Measurements from ENCODE around the gene SPATA9. TPM values are rescaled to one million over a fixed set of nuclear protein-coding genes. Genes with fewer than 3 reads are reported as not detected.
"Not testable (repeated sequence)": the region's sequence is repeated elsewhere in the genome, so short reads cannot be mapped to it uniquely, and the experiment has no call there.

SPATA9 gene
- total RNA-seq, 1 experiment from 2014 or later, result not detected

DNA sequence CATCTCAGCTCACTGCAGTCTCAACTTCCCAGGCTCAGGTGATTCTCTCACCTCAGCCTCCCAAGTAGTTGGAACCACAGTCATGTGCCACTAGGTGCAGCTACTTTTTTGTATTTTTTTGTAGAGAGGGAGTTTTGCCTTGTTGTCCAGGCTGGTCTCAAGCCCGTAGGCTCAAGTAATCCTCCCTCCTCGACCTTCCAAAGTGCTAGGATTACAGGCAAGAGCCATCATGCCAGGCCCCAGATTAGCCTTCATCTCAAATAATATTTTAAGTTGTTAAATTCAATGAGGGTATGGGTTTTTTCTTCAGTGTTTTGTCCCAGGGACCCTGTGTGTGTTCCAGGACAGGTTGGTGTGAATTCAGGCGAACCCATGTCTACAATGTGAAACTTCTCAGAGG is 48.7 kb downstream of the SPATA9 start:
- Histone ChIP-seq H3K4me1 (ENCODE audit: low read length) (peaks cover 2% of the 10 kb centered on the region), H3K4me2 (ENCODE audit: low read depth, low read length, poor library complexity, severe bottlenecking) (no peak overlapping the region), H3K79me2 (ENCODE audit: low read length) (no peaks in the 10 kb centered on the region), H3K36me3 (ENCODE audit: insufficient read depth, low read length) (no peaks in the 10 kb centered on the region), H3K9ac (ENCODE audit: low read length) (no peak overlapping the region), H3K9me3 (ENCODE audit: low read length) (no peaks in the 10 kb centered on the region), H3K9me2 (replicated peaks; ENCODE audit: insufficient read depth, low read length) (0 out of 2 replicates have a peak, but pooled peaks cover 6% of the 10 kb centered on the region), H2AFZ (ENCODE audit: low read length) (no peak overlapping the region), H4K20me1 (ENCODE audit: insufficient read depth, low read depth, low read length) (no peaks in the 10 kb centered on the region), H3K27me3 (ENCODE audit: low read length) (no peaks in the 10 kb centered on the region), H3K27ac (ENCODE audit: low read length) (no peak overlapping the region), H3K4me3 (ENCODE audit: low read length) (no peak overlapping the region)
- DNase-seq, result no peak

- no peak overlapping the region for H2AFZ ChIP-seq (ENCODE audit: low read length)
- H3K4me3 ChIP-seq (ENCODE audit: low read length), result no peak overlapping the region
- DNase-seq, result no peak
- H3K9me2 ChIP-seq (replicated peaks; ENCODE audit: insufficient read depth, low read length), result 0 out of 2 replicates have a peak, but pooled peaks cover 6% of the 10 kb centered on the region
- H3K4me2 ChIP-seq (ENCODE audit: low read depth, low read length, poor library complexity, severe bottlenecking), result no peak overlapping the region
- H3K79me2 ChIP-seq (ENCODE audit: low read length), result no peaks in the 10 kb centered on the region
- H3K36me3 ChIP-seq (ENCODE audit: insufficient read depth, low read length), result no peaks in the 10 kb centered on the region
- H4K20me1 ChIP-seq (ENCODE audit: insufficient read depth, low read depth, low read length), result no peaks in the 10 kb centered on the region
- H3K27me3 ChIP-seq (ENCODE audit: low read length), result no peaks in the 10 kb centered on the region
- H3K4me1 ChIP-seq (ENCODE audit: low read length), result peaks cover 6% of the 10 kb centered on the region
- H3K27ac ChIP-seq (ENCODE audit: low read length), result no peak overlapping the region
- H3K9me3 ChIP-seq (ENCODE audit: low read length), result no peaks in the 10 kb centered on the region
- H3K9ac ChIP-seq (ENCODE audit: low read length), result no peak overlapping the region
Observed at GRCh38 chr5:95633671-95634070, 49.1 kb downstream of the SPATA9 start.

GRCh38 chr5:95632942-95633341 is 49.8 kb downstream of the SPATA9 start:
- not testable (repeated sequence) for H3K79me2 ChIP-seq (ENCODE audit: low read length); H3K27ac ChIP-seq (ENCODE audit: low read length); H3K4me1 ChIP-seq (ENCODE audit: low read length); DNase-seq; H3K9ac ChIP-seq (ENCODE audit: low read length); H3K9me2 ChIP-seq (replicated peaks; ENCODE audit: insufficient read depth, low read length); H3K4me2 ChIP-seq (ENCODE audit: low read depth, low read length, poor library complexity, severe bottlenecking); H3K4me3 ChIP-seq (ENCODE audit: low read length); H2AFZ ChIP-seq (ENCODE audit: low read length); H3K9me3 ChIP-seq (ENCODE audit: low read length); H3K27me3 ChIP-seq (ENCODE audit: low read length); H4K20me1 ChIP-seq (ENCODE audit: insufficient read depth, low read depth, low read length); H3K36me3 ChIP-seq (ENCODE audit: insufficient read depth, low read length)

GRCh38 chr5:95631991-95632675 is 50.7 kb downstream of the SPATA9 start:
- peak overlapping the region; percentile 38; the same call in 1 of the 2 replicates for H2AFZ ChIP-seq (ENCODE audit: low read length)
- H3K36me3 ChIP-seq (ENCODE audit: insufficient read depth, low read length), result no peaks in the 10 kb centered on the region
- H3K9me2 ChIP-seq (replicated peaks; ENCODE audit: insufficient read depth, low read length), result 0 out of 2 replicates have a peak, but pooled peaks cover 6% of the 10 kb centered on the region
- peaks cover 6% of the 10 kb centered on the region for H3K4me1 ChIP-seq (ENCODE audit: low read length)
- no peak overlapping the region for H3K9ac ChIP-seq (ENCODE audit: low read length)
- H4K20me1 ChIP-seq (ENCODE audit: insufficient read depth, low read depth, low read length), result no peaks in the 10 kb centered on the region
- no peak overlapping the region for H3K4me2 ChIP-seq (ENCODE audit: low read depth, low read length, poor library complexity, severe bottlenecking)
- no peak overlapping the region for H3K27ac ChIP-seq (ENCODE audit: low read length)
- H3K27me3 ChIP-seq (ENCODE audit: low read length), result no peaks in the 10 kb centered on the region
- DNase-seq, result peak; percentile 50
- H3K9me3 ChIP-seq (ENCODE audit: low read length), result no peaks in the 10 kb centered on the region
- no peak overlapping the region for H3K4me3 ChIP-seq (ENCODE audit: low read length)
- no peaks in the 10 kb centered on the region for H3K79me2 ChIP-seq (ENCODE audit: low read length)

DNA sequence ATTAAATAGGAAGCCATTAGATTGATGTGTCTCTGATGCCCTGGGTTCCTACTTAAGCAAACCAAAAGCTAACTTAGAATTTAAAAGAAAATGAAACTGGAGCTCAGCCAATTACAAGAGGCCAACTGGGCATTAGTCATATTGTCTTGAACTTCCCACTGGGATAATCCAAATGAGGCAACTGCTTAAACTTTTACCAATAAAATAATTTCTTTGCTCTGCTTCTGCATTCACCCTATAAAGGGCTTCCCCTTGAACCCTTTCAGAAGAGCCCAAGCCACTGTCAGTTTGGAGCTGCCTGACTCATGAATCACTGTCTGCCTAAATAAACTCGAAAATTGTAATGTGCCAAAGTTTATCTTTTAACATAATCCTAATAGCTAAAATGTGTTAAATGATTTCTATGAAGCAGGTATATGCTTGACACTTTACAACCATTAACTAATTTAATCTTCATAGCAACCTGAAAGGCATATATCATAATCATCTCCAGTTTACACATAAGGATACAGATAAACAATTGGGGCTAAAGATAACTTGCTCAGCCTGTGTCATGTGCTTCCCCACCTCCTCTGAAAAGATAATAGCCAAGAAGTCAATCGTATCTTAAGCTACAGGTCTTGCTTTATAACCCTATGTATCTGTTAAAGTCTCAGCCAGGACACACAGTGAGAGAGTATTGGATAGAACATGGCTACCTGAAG is 51.4 kb downstream of the SPATA9 start:
- Histone ChIP-seq H3K79me2 (ENCODE audit: low read length) (no peaks in the 10 kb centered on the region), H3K27me3 (ENCODE audit: low read length) (no peaks in the 10 kb centered on the region), H3K9me2 (replicated peaks; ENCODE audit: insufficient read depth, low read length) (0 out of 2 replicates have a peak, but pooled peaks cover 6% of the 10 kb centered on the region), H3K4me1 (ENCODE audit: low read length) (peaks cover 6% of the 10 kb centered on the region), H4K20me1 (ENCODE audit: insufficient read depth, low read depth, low read length) (no peaks in the 10 kb centered on the region), H3K4me2 (ENCODE audit: low read depth, low read length, poor library complexity, severe bottlenecking) (no peak overlapping the region), H2AFZ (ENCODE audit: low read length) (peak overlapping the region; percentile 38; the same call in 1 of the 2 replicates), H3K27ac (ENCODE audit: low read length) (no peak overlapping the region), H3K9me3 (ENCODE audit: low read length) (no peaks in the 10 kb centered on the region), H3K4me3 (ENCODE audit: low read length) (no peak overlapping the region), H3K36me3 (ENCODE audit: insufficient read depth, low read length) (no peaks in the 10 kb centered on the region), H3K9ac (ENCODE audit: low read length) (no peak overlapping the region)
- DNase-seq, result no peak

- no peaks in the 10 kb centered on the region for H3K27me3 ChIP-seq (ENCODE audit: low read length)
- no peak for DNase-seq
- no peak overlapping the region for H3K27ac ChIP-seq (ENCODE audit: low read length)
- H3K4me2 ChIP-seq (ENCODE audit: low read depth, low read length, poor library complexity, severe bottlenecking), result no peak overlapping the region
- H3K36me3 ChIP-seq (ENCODE audit: insufficient read depth, low read length), result no peaks in the 10 kb centered on the region
- no peaks in the 10 kb centered on the region for H3K9me3 ChIP-seq (ENCODE audit: low read length)
- no peak overlapping the region for H3K9ac ChIP-seq (ENCODE audit: low read length)
- peaks cover 6% of the 10 kb centered on the region for H3K4me1 ChIP-seq (ENCODE audit: low read length)
- no peaks in the 10 kb centered on the region for H3K79me2 ChIP-seq (ENCODE audit: low read length)
- H3K9me2 ChIP-seq (replicated peaks; ENCODE audit: insufficient read depth, low read length), result 0 out of 2 replicates have a peak, but pooled peaks cover 6% of the 10 kb centered on the region
- H4K20me1 ChIP-seq (ENCODE audit: insufficient read depth, low read depth, low read length), result no peaks in the 10 kb centered on the region
- H3K4me3 ChIP-seq (ENCODE audit: low read length), result no peak overlapping the region
- no peak overlapping the region for H2AFZ ChIP-seq (ENCODE audit: low read length)
Observed at GRCh38 chr5:95630394-95630917, 52.3 kb downstream of the SPATA9 start.

GRCh38 chr5:95628933-95629332 is 53.9 kb downstream of the SPATA9 start:
- Histone ChIP-seq H3K36me3 (ENCODE audit: insufficient read depth, low read length) (no peaks in the 10 kb centered on the region), H3K27me3 (ENCODE audit: low read length) (no peaks in the 10 kb centered on the region), H3K4me1 (ENCODE audit: low read length) (peaks cover 6% of the 10 kb centered on the region), H3K79me2 (ENCODE audit: low read length) (no peaks in the 10 kb centered on the region), H3K9me3 (ENCODE audit: low read length) (no peaks in the 10 kb centered on the region), H3K9ac (ENCODE audit: low read length) (no peak overlapping the region), H2AFZ (ENCODE audit: low read length) (peak overlapping the region; percentile 36; the same call in 1 of the 2 replicates), H3K4me2 (ENCODE audit: low read depth, low read length, poor library complexity, severe bottlenecking) (no peak overlapping the region), H4K20me1 (ENCODE audit: insufficient read depth, low read depth, low read length) (no peaks in the 10 kb centered on the region), H3K9me2 (replicated peaks; ENCODE audit: insufficient read depth, low read length) (peaks cover 6% of the 10 kb centered on the region; the same call in 1 of the 2 replicates), H3K27ac (ENCODE audit: low read length) (no peak overlapping the region), H3K4me3 (ENCODE audit: low read length) (no peak overlapping the region)
- no peak for DNase-seq
